LNCAP (cell line): Measurements from ENCODE around the gene COPZ1.

Experiments
- TF ChIP-seq, protein P1 (sequence below): fragments of 450-650 bp; IDR thresholded peaks from 2 replicates; pipeline ENCODE4 v1.5.1; 2017; ENCODE audit warnings: mild to moderate bottlenecking

The COPZ1 gene

DNA sequence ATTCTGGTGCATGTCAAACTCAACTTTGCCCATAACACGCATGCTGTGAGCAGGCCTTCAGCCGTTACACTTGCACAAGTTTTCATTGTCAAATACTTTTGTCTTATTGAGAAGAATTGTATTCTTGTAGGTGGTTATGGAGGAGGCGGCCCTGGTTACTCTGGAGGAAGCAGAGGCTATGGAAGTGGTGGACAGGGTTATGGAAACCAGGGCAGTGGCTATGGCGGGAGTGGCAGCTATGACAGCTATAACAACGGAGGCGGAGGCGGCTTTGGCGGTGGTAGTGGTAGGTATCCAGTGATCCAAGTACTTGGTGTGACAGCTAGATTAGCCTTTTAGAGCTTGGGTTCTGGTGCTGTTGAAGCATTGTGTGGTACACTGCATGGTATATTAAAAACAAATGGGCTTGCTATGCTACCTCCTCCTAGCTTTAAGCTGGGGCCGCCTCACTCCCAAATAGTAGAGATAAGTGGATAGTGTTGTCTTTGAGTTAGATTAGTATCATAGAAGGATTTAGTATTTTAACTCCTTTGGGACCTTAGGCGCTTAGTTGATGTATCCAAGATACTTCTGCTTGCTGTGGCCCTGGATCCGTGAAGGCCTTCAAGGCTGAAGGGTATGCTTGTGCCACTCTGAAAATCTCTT, 41.9 kb upstream of the COPZ1 start:
- TF ChIP-seq, protein P1, sequence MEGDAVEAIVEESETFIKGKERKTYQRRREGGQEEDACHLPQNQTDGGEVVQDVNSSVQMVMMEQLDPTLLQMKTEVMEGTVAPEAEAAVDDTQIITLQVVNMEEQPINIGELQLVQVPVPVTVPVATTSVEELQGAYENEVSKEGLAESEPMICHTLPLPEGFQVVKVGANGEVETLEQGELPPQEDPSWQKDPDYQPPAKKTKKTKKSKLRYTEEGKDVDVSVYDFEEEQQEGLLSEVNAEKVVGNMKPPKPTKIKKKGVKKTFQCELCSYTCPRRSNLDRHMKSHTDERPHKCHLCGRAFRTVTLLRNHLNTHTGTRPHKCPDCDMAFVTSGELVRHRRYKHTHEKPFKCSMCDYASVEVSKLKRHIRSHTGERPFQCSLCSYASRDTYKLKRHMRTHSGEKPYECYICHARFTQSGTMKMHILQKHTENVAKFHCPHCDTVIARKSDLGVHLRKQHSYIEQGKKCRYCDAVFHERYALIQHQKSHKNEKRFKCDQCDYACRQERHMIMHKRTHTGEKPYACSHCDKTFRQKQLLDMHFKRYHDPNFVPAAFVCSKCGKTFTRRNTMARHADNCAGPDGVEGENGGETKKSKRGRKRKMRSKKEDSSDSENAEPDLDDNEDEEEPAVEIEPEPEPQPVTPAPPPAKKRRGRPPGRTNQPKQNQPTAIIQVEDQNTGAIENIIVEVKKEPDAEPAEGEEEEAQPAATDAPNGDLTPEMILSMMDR: no peak

DNA sequence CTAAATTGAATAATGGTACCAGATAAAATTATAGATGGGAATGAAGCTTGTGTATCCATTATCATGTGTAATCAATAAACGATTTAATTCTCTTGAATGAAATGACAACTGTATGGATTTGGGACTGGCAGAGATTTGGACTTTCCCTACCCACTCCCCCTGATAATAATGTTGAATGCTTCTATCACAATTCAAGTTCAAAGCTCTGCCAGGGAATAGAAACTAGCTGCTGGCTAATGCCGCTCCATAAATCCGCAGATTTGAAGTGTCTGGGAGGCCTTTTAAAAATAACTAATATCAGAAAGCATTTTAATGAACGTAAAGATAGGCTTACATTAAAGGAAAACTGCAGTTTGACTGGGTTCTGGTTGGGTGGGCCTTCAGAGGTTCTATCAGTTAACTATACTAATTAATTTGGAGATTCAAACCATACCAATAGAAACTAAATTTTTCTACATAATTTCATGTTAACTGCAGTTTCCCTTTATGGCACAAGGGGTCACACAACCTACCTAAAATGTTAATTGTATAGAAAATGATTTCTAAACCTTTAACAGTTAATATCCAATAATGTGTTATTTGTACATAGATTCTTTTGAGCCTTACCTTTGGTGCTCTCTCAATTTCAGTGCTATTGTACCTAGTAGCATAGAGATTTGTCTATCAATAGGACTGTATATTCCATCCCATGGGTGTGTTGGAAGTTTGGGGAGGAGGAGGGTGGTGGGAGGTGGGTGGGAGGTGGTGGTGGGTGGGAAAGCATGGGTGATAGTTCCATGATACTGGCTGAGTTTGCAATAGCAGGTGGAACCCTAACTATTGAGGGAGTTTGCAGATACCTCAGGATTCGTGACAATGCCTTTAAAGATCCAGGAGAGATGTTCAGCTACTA, 39.5 kb upstream of the COPZ1 start:
- TF ChIP-seq, protein P1: 0 out of 2 replicates have a peak, but pooled peaks have one; percentile 21

DNA sequence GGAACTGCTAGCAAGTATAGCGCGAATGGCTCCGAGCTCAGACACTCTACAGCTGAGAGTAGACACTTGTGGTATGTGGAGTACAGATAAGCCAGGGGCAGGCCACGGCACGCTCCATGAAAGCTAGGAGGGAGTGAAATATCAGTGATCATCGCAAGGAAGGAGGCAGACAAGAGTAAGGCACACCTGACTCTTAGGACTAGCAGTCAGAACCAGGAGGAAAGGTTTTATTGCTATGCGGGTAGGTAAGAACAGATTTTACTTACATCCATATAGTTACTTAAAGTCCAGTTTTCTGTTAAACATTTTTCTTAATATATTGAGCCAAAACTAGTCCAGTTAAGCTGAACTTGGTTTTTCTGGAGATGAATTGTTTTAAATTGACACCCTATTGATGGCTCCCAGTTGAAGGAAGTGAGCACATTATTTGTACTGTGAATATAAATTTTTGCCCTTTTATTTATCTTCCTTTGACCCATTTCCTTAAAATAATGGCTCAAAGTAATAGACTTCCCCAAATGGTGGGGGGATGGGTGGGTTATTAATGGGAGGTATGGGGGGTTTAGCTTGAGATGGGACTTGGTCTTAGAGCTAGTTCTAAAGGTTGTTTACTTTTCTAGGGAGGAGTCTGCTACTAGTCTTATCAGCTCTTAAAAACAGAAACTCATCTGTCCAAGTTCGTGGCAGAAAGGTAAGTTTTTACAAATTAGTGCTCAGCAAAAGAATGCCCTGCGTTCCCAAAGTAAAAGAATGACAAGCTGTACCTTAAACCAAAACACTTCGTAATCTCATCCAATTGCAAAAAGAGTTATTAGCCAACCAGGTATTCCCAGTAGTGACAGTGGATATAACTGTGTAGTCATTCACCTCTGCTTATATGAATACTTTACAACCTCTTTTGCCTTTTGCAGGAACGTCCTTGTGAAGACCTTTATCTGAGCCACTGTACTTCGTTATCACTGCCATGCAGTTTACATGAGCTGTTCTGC, 38.6 kb upstream of the COPZ1 start:
- TF ChIP-seq, protein P1: no peak

DNA sequence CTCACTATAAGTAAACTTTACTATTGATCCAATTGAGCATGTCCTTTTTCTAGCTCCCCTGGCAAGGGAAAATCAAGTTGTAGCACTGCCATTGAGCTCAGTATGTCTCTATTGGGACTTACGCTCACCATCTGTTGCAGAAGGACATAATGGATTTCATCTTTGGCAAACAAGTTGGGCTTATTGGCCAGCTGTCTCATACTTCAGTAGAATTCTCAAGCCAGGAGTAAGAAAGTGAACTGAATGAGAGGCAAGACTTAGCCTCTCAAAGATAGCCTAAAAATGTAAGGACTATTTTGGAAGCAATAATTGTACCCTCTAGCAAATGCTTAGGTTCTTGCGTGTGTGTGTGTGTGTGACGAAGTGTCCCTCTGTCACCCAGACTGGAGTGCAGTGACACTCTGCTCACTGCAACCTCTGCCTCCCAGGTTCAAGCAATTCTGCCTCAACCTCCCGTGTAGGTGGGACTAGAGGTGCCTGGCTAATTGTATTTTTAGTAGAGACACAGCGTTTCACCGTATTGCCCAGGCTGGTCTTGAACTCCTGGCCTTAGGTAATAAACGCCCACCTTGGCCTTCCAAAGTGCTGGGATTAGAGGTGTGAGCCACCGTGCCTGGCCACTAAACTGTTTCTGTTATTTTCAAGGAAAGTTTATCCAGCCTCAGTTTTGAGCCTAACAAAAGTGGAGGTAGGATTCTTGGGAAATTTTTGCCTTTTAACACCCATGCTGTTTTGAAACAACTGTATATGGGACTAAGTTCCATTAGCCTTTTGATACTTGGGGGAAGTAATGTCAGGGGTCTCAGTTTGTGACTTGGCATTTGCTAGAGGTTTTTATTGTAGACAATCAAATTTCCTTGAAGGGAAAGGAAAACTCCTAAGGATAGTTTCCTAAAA, 37.4 kb upstream of the COPZ1 start:
- TF ChIP-seq, protein P1: no peak

DNA sequence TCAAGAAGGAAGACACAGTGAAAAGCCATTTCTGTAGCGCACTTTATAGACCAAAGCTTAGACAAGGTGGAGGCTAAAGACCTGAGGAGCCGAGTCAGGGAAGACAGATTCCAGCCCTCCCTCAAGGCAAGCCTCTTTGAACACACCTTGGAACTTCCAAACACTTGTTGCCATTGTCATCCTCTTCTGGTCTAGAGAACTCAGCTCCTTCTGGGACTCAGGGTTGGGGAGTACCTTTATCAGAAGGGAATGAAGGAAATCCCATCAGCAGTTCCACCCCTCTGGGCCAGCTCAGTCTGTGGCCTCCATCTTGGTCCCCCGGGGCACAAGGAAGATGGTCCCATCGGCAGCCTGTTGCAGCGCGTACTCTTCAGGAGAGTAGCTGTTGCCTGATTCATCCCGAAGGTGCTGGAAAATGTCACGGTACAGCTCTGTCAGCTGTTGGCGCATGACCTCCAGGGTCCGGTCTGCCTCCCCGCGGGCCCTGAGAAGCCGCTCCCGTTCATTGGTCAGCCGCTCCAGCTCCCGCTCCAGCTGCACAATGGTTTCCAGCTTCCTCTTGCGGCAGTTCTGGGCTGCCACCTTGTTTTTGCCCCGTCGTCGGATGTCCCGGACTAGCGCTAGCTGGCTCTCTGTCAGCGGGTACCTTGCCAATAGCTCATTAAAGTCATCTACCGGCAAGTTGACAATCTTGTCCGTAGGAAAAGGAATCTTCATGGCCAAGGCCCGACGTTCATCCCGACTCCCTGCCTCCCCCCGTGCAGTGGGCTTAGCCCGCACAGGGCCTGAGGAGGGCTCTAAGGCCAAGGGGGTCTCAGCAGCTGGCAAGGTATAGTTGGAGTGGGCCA, 32.6 kb upstream of the COPZ1 start:
- TF ChIP-seq, protein P1: no peak

DNA sequence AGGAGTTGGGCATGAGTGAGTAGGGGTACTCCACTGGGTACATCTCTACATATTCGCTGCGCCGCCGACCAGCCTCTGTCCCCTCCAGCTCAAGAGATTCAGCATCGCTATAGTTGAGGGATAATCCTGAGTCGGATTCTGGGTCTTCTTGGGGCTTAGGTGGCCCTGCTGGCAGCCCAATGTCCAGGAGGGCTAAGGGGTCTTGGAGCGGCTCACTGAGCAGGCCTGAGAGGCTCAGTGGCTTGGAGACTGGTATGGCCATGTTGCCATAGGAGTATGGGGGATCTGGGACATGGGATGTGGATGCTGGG, 32.0 kb upstream of the COPZ1 start:
- TF ChIP-seq, protein P1: no peak
